Astrocyte of the hippocampus (primary cell): ENCODE measurements around the gene LOXL1.
A peak's percentile ranks its signal among the peaks of the same experiment; 100 is the strongest.

Experiments used
- DNase-seq: peaks from one replicate; pipeline ENCODE4 v3.0.0; 2011; ENCODE audit warnings: low read depth, low spot score

The LOXL1 gene

DNA sequence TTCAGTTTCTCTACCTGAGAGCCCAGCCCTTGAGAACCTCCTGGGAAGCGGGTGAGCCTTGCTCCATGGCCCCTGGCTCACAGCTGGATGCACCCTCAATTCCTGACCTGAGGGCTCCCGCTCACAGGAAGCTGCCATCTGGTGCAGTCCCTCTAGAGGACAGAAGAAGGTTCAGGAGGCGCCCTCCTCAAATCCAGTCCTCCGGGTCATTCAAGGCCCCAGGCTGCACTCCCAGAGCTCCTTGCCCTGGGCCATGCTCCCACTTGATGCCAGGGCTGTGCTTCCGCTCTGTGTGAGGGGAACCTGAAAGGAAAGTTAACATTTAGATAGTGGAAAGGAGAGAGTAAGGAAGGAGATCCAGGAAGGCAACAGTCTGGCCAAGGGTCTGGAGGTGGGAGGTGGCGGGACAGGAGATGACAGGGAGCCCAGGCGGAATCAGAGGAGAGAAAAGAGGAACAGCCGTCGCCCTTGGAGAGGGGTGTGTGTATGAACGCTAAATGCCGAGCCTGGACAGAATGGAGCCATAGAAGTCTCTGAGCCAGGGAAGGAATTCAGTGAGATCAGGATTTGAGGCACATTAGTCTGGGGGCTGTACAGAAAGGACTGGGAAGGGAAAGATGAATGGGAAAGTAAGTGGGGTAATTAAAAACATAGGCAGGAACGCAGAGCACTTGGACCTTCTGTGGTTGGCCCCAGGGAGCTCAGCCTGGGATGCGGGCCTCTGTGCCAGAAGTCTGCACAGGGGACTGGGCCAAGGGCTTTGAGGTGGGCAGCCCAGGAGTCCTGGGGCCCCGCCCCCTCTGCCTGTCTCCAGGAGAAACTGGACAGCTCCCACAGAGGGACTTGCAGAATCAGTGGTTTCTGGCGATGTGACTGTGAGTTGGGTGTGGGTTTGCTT is 26.8 kb upstream of the LOXL1 start:
- peak; percentile 88 for DNase-seq

DNA sequence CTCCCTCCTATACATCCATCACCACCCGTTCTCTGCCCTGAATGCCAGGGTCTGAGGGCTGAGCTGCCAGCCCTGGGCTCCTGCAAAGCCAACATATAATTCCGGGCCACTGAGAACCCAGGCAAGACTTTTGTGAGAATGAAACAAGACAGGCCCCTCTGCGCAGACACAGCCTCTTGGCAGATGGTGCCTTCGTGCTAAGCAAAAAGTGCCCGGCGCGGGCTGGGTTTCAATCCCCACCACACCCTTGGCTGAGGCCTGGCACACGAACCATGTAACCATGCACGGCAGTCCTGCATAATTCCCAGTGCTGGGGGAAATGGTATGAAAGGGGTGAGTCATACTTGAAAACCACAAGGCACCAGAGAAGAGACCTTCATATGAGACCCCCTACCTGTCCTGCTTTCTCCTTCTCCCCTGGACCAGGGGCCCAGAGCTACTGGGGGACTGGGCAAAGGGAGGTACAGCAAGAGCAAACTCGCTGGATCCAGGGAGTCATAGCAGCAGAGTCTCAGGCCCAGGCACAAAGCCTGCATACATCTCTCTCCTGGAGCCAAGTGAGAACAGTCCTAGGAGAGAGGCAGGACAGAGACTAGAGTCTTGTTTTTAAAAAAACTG is 26.1 kb upstream of the LOXL1 start:
- peak; percentile 93 for DNase-seq

DNA sequence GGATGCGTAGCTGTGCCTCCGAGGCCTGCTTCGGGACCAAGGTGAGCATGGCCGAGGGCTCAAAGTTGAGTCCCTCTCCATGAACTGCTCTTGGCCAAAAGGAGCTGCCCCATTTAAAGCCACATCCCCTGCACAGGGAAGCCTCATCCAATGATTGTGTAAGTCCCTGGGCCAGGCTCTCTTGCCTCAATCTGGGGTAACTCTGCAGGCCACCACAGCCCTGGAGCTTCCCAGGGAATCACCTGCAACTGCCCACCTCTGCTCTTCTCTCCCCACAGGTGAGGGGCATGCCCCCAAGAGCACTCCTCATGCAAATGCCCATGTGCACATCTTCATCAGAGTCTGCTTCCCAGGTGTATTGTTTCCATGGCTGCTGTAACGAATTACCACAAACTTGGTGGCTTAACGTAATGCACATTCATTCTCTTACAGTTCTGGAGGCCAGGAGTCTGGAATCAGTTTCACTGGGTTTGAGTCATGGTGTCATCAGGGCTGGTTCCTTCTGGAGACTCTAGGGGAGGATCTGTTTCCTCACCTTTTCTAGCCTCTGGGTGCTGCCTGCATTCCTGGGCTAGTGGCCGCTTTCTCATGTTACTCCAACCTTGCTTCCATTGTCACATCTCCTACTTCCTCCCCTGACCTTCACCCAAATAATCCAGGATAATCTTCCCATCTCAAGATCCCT is 25.0 kb upstream of the LOXL1 start:
- DNase-seq, result no peak

DNA sequence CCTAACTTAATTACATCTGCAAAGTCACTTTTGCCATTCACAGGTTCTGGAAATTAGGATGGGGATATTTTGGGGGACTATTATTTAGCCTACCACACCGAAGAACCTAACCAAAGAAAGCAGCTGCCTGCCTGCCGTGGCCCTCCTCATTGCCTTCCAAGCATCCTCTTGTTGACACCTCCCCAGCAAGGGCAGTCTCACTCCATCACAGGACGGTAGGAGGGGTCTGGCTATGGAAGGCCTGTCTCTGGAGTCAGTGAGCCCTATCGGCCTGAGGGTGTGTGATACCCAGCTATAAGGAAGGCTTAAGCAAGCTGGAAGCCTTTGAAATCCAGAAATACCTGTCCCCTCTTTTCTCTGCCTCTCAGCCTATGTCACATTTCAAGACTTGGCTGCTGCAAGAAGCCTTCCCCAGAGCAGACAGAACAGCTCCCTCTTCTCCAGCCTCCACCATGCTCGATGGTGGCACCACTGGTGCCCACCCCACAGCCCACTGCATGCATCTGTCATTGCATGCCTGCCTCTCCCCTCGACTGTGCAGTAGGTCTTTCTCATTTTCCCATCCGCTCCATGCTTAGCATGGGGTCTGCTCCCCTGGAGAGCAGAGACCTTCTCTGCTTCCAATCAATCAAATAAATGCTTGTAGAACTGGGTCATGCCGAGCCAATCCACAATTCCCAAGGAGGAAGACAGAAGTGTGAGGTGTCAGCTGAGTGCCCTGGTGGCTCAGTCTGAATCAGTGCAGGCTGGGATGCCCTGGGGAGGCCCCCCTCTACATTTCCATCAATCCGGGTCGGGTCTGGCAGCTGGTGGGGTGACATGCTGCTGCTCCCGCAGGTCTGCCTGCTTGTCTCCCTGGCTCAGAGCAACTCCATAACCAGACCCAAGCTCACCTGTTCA is 23.9 kb upstream of the LOXL1 start:
- DNase-seq, result no peak

DNA sequence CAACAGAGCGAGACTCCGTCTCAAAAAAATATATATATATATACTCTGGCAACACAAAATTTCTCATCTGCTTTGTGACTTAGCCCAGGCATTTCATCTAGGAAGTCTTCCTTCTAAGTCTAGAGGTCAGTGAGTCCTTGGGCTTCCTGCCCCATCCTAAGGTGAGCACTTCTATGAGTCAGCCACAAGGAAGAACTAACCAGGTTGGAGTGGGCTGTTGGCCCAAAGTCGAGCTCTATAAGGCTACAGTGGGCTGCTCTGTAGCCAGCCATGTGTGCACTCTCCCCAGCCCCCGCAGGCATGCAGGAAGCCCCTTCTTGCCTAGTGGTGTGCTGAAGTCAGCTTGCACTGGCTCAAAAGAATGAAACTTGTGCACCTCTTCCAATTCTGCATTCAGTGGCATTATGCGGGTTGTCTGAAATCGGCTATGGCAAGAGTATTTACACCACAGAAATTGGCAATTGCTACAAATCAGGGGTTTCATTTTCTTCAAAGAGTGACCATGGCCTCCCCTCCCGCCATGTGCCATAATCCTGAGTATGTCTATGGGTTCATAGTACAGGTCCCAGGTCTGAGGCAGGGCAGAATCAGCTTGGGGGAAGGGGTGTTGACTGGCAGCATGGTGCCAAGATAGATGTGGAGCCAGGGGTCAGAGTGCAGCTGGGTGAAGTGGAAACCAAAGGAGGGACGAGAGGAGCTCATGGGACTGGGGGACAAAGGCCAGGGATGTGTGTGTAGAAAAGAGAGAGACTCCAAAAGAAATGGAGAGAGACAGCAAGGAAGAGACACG is 22.0 kb upstream of the LOXL1 start:
- DNase-seq, result no peak

DNA sequence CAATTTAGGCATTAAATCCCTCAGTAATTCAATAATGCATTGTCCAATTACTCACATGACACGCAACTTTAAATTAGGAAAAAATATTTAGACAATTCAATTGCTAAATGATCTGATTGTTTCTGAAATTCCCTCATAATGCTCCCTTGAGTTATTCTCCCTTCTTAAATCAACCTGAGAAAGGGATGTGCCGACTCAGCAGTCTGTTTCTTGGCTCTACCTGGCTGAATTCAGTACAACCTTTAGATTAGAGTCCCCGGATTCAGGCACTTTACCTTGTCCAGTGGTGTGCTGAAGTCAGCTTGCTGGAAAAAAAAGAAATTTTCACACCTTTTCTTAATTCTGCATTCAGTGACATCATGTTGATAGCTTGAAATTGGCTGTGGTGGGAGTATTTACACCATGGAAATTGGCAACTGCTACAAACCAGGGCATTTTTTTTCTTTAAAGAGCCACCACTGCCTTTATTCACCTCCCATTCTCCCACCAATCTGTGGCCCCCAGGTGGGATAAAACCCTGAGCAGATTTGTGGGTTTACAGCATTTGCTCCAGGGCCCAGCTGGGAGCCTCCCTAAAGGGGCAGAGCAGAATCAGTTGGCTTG is 20.9 kb upstream of the LOXL1 start:
- DNase-seq, result no peak

DNA sequence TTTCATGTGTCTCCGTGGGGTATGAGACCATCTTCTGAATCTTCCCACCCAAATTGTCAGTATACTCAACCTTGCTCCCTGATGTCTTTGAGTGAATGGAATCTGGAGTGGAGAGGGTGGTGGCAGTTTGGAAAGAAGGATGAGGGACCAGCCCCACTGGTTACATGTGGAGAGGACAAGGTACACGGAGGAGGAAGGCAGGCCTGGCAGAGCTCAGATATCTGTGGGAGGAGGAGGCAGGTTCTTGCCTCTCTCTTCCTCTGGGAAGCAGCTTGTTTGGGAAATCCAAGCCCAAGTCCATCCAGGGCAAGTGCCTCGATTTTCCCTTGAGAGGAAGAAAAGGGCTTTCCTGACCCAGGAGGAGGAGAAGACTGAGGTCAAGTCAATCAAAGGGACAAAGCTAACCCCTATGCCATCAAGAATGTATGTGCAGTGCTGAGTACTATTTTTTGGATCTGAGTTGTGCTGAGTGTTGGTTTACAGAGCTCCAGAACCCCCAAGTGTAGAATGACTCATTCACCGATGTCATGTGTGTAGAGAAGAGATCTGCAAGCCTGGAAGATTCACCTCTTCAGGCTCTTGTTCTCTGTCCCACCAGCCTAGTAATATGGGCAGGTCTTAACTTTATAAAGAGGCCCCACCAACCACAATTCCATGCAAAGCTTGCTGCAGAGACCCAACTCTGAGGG is 19.8 kb upstream of the LOXL1 start:
- DNase-seq, result no peak

DNA sequence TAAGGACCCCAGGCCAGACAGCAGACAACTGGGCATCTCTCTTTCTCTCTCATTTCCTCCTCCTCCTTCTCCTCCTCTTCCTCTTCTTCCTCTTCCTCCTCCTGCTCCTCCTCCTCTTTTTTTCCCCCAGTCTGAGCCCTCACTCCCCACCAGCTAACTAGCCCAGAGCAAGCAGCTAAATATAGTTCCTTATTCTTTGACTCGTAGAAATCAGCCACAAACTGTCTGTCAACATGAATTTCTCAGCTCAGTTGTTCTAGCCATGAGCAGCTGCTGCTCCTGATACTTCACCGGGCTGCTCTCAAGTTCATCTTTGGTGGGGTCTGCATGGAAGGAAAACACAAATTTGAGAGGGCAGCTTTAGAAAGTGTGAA is 19.2 kb upstream of the LOXL1 start:
- no peak for DNase-seq

DNA sequence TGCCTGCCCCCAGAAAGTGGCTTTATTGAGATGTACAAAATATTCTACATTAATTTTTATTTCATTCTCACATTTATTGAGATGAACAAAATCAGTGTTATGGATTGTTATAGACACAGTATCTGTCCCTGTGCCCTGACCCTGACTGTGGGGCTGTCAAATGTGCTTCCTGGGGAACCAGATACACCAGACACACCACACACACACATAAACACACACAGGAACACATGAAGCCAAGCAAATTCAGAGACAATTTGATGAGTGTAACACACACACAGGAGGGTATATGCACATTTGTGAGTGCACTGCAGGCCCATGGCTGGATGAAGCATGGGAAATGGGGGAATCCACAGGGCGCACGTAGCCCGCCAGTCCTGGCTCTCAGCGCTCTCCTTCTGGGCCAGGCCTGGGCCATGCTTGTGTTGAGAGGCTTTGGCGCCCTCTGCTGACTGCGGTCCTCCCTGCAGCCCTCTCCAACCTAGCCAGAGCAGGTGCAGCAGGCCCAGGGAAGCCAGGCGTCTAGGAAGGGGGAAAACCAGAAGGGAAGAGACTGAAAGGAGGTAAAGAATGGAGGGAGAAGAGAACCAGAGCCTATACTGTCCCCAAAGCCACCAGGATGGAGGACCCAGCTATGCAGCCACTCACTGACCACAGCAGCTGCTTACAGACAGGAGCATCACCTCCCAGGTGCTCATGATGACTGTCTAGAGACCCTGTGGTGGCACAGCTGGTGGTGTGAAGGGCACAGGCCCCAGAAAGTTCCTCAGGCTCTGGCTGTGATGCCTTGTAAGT is 18.0 kb upstream of the LOXL1 start:
- peak; percentile 90 for DNase-seq

DNA sequence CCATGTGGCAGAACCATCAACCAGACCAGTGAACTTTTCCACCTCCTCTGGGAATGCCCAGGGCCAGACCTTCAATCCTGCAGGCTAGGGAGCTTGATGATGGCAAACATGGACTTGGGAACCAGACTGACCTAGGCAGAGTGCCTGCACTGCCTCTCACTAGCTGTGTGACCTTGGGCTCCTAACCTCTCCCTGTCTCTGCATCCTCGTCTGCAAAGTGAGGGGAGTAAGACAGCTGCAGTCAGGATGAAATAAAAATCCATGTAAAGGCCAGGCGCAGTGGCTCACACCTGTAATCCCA is 17.5 kb upstream of the LOXL1 start:
- no peak for DNase-seq

DNA sequence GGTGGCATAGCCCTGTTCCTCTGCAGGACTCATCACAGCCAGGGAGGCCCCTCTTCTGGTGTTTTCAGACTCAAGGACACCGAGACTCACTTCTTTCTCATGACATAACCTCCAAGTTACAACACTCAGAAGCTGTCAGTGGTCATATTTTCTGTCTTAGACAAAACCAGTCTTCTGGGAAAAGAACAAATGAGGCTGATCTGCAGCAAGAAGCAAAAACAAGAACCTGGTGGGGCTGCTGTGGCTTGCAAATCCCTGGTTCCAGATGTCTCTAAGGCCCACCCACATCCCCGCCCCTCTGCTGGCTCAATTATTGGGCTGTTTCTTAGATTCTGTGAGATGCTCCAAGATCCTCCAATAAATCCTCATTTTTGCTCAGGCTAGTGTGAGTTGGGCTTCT is 16.6 kb upstream of the LOXL1 start:
- no peak for DNase-seq

DNA sequence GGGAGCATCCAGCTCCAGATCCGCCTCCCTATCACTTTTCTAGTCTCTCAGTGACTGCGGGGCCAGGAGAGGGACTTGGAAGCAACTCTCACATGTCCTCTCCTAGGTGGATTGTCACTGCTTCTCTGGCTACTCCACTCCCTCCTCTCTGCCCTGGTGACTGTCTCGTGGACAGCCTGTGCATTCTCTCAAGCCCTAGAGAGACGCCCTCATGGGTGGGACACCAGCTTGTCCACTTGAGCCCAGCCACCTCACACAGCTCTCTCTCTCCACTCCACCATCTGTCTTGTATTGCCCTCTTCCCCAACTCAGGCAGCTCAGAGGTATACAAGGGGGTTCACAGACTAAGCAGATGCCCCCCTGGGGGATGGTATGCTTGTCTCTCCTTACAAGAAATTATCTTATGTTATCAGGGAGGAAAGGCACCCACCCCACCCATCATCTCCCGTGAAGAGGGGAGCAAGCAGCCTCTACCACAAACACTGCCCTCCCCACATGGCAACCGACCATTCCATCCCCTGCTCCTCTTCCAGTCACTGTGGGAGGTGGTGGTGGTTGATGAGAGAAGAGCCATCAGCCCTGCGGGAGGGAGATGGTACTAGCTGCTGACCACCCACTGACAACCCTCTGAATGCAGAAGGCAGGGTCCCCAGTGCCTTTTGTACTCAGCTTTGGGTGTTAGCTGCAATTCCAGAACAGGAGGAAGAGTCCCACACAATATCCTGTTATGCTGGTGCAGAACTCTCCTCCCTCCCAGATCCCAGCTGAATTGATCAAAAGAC is 15.5 kb upstream of the LOXL1 start:
- DNase-seq, result no peak

DNA sequence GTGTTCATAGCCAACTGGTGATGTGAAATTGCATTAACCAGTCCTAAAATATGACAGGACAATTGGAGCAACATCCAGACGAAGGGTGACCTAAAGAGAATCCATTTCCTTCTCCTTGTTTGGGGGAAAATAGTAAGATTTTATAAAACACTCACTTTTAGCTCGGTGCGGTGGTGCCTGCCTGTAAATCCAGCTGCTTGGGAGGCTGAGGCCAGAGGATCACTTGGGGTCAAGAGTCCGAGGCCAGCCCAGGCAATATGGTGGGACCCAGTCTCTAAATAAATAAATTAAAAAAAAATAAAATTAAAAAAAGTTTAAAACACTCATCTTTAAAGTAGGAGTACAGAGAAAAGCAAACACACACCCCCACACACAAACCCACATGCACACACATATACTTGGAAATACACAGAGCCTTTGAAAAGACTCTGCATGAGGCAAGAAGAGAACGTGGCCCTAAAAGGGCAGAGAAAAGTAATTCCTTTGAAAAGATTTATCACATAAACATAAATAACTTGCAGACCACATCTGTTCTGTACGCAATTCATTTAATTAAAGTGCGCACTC is 14.1 kb upstream of the LOXL1 start:
- no peak for DNase-seq

DNA sequence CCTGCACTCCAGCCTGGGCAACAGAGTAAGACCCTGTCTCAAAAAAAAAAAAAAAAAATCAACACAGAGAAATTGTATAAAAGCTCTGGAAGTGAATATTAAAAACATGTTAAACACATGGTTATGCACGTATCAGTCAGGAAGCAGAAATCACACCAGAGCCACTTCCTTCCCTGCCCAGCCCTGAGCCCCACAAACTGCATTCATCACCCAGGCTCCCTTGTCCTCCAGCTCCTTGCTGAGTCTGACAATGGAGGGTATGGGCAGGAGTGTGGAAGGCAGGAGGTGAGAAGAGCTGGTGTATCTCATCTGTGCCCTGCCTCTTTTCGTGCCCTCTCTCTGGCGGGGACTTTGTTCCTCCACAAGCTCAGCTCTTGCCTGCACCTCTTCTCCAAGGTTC is 12.1 kb upstream of the LOXL1 start:
- no peak for DNase-seq

DNA sequence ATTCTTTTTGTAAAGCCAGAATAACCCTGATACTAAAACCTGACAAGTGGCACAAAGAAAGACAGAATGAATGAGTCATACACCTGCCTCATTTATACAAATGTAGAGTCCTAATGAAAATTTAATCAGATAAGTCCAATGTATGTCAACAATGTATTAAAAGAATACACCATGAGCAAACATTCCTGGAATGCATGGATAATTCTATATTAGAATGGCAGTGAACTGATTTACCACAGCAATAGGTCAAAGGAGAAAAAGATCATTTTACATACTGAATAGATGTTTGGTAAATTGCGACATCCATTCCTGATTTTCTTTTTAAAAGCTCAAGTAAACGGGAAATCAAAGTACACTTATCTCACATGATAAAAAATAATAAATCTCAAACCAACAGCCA is 11.2 kb upstream of the LOXL1 start:
- no peak for DNase-seq

DNA sequence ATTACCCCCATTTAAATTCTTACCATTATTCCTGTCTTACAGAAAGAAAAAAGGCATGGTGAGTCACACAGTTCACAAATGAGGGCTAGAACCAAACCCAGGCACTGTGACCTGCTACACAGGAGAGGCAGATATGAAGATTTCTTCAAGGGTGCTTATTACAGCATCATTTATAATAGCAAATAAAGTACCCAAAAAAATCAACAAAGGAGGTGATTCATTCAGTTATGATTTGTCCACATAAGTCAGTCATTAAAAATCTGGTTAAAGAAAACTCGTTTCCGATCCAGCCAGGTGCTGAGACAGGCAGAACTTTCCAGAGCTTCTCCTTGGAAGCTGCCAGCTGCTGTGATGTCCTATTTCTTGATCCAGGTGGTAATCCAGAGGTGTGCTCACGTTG is 7.5 kb upstream of the LOXL1 start:
- DNase-seq, result no peak

DNA sequence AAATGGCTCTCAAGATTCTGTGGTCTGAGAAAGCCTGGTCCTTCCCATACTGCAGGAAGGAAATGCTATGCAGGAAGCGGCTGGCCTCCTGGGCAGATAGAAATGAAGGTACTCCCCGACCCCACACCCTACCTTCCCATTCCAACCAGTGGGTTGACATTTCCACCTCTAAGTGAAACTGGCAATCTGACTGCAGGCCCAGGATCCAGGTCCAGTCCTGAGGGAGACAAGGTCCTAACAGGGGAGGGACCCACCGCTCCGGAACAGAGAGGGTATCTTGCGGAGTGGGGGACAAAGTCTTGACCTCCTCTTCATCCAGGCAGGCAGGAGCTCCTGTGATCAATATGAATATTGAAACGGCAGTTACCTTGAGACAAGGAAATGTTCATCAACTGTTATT is 6.6 kb upstream of the LOXL1 start:
- no peak for DNase-seq

DNA sequence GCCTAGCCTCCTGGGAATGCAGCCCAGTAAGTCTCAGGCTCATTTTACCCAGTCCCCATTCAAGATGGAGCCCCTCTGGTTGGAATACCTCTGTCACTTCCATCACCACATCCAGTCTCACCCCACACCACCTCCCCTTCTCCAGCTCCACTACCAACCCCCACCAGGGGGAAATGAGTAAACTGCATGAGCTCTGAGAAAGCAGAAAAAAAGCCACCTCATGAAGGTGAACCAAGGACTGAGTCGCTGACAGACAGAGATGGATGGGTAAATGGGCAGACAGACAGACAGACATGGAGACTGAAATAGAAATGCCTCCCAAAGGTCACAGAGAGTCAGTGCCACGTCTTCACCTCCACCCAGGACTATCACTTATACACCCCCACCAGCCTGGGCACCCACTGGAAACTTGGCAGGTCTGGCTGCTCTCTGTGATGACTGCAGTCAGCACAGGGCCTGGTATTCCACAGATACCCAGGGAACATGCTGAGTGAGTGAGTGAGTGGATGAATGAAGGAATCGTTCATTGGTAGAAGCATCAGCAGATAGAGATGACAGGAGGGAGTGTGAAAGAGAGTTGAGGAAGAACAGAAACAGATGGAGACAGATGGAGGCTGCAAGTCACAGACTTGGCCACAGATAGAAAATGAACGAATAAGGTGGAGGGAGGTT is 4.9 kb upstream of the LOXL1 start:
- DNase-seq, result no peak
